A549 (cell line): Measurements from ENCODE around the gene MAML3. TPM values are rescaled to one million over a fixed set of nuclear protein-coding genes. Genes with fewer than 3 reads are reported as not detected.

Experiments
- ATAC-seq, 2 experiments: fragments of 200-7000 bp in 1 of 2; fragments of >200 bp in 1 of 2; cut with Nextera tagmentation in 1 of 2; cut with Tn5 transposase in 1 of 2; 3 replicates each; pipeline versions ENCODE4 v1.8.0 to v1.9.1; 2018 to 2020; ENCODE audit warnings: mild to moderate bottlenecking in 1 of 2, moderate library complexity in 1 of 2
- CTCF ChIA-PET: fragments of 300-600 bp; sonication (Branson Sonifier 250); formaldehyde crosslinking; extraction: SDS; loops from one replicate; lab custom pipeline; 2021; ENCODE audit warnings: antibody characterized with exemption, inconsistent platforms; lab: Yijun Ruan, JAX
- POLR2A ChIA-PET: fragments of 350-600 bp; formaldehyde crosslinking; extraction: SDS; loops from one replicate; lab custom pipeline; 2021; ENCODE audit warnings: antibody characterized with exemption, inconsistent platforms; lab: Yijun Ruan, JAX
- DNase-seq, 2 experiments: peaks; one replicate each; pipeline versions ENCODE4 v3.0.0 to v3.0.0-alpha.2; 2011 to 2016; ENCODE audit warnings: low read depth in 1 of 2, low spot score in 1 of 2
- FAIRE-seq: peaks from 2 replicates; lab custom pipeline; 2011; peaks lifted over from hg19 to GRCh38; lab: Jason Lieb, UNC
- H3K27ac ChIP-seq, 2 experiments: fragments of >200 bp; sonication (Bioruptor Twin); formaldehyde crosslinking; 3 replicates each; pipeline ENCODE4 v1.5.1; 2016 to 2017
- H3K4me1 ChIP-seq: fragments of >200 bp; sonication (Bioruptor Twin); formaldehyde crosslinking; 3 replicates; pipeline ENCODE4 v1.6.1; 2016
- H3K4me2 ChIP-seq: fragments of >200 bp; sonication (Bioruptor Twin); formaldehyde crosslinking; 3 replicates; pipeline ENCODE4 v1.6.1; 2016
- H3K4me3 ChIP-seq: fragments of >200 bp; sonication (Bioruptor Twin); formaldehyde crosslinking; 3 replicates; pipeline ENCODE4 v1.5.1; 2016
- H3K9me3 ChIP-seq: fragments of >200 bp; sonication (Bioruptor Twin); formaldehyde crosslinking; 3 replicates; pipeline ENCODE4 v1.6.1; 2016
- ATOH8 ChIP-seq: fragments of 250-450 bp; sonication (Bioruptor Pico); IDR thresholded peaks from 2 replicates; pipeline ENCODE4 v1.5.0; 2020; ENCODE audit warnings: low read depth, mild to moderate bottlenecking, moderate library complexity
- BCL3 ChIP-seq: fragments of >200 bp; sonication (Bioruptor Twin); formaldehyde crosslinking; IDR thresholded peaks from 3 replicates; pipeline ENCODE4 v1.6.1; 2016
- EHF ChIP-seq: fragments of 250-450 bp; sonication (Bioruptor Pico); IDR thresholded peaks from 2 replicates; pipeline ENCODE4 v1.5.0; 2020; ENCODE audit warnings: mild to moderate bottlenecking
- FOSB ChIP-seq: fragments of 250-450 bp; sonication (Bioruptor Pico); IDR thresholded peaks from 2 replicates; pipeline ENCODE4 v1.5.0; 2020; ENCODE audit warnings: mild to moderate bottlenecking, moderate library complexity
- FOSL2 ChIP-seq, 2 experiments: fragments of 450-650 bp in 1 of 2; fragments of >200 bp in 1 of 2; sonication (Bioruptor Twin) in 1 of 2; formaldehyde crosslinking; IDR thresholded peaks; 2 replicates each; pipeline versions ENCODE4 v1.5.0 to v1.6.1; 2016 to 2020; ENCODE audit warnings: mild to moderate bottlenecking in 1 of 2, moderate library complexity in 1 of 2
- FOXS1 ChIP-seq: fragments of 250-450 bp; sonication (Bioruptor Pico); IDR thresholded peaks from 2 replicates; pipeline ENCODE4 v1.5.0; 2020; ENCODE audit warnings: mild to moderate bottlenecking, moderate library complexity
- GATA3 ChIP-seq: IDR thresholded peaks from 2 replicates; pipeline ENCODE4 v1.6.1; 2012; ENCODE audit warnings: borderline replicate concordance
- HEYL ChIP-seq: fragments of 250-450 bp; sonication (Bioruptor Pico); IDR thresholded peaks from 2 replicates; pipeline ENCODE4 v1.8.0; 2021; ENCODE audit warnings: mild to moderate bottlenecking, moderate library complexity
- HOXB13 ChIP-seq: fragments of 250-450 bp; sonication (Bioruptor Pico); IDR thresholded peaks from 2 replicates; pipeline ENCODE4 v1.5.0; 2020; ENCODE audit warnings: low read depth, mild to moderate bottlenecking, moderate library complexity
- JUNB ChIP-seq: fragments of >200 bp; sonication (Bioruptor Twin); formaldehyde crosslinking; IDR thresholded peaks from 2 replicates; pipeline ENCODE4 v1.6.1; 2016
- KDM1A ChIP-seq: fragments of 200-600 bp; sonication (generic); IDR thresholded peaks from 2 replicates; pipeline ENCODE4 v1.6.1; 2016; ENCODE audit warnings: low read depth, mild to moderate bottlenecking
- MAX ChIP-seq: IDR thresholded peaks from 2 replicates; pipeline ENCODE4 v1.6.1; 2012
- MAZ ChIP-seq: fragments of 150-350 bp; IDR thresholded peaks from 2 replicates; pipeline ENCODE4 v1.6.1; 2014; ENCODE audit warnings: antibody characterized with exemption, low read depth, low read length, borderline replicate concordance
- NPAS2 ChIP-seq: fragments of 250-450 bp; sonication (Bioruptor Pico); IDR thresholded peaks from 2 replicates; pipeline ENCODE4 v1.8.0; 2022; ENCODE audit warnings: mild to moderate bottlenecking, moderate library complexity, borderline replicate concordance
- POLR2A ChIP-seq: IDR thresholded peaks from 2 replicates; pipeline ENCODE4 v1.6.1; 2012; ENCODE audit warnings: mild to moderate bottlenecking, low read length
- RARB ChIP-seq: fragments of 250-450 bp; sonication (Bioruptor Pico); IDR thresholded peaks from 2 replicates; pipeline ENCODE4 v1.8.0; 2021; ENCODE audit warnings: mild to moderate bottlenecking, moderate library complexity
- REST ChIP-seq: fragments of 200-600 bp; sonication (generic); IDR thresholded peaks from 2 replicates; pipeline ENCODE4 v1.6.1; 2016; ENCODE audit warnings: antibody characterized with exemption, mild to moderate bottlenecking, moderate library complexity
- RNF2 ChIP-seq: fragments of 200-600 bp; sonication (generic); IDR thresholded peaks from 2 replicates; pipeline ENCODE4 v1.6.1; 2016; ENCODE audit warnings: low read depth, mild to moderate bottlenecking, antibody characterized with exemption, moderate library complexity, borderline replicate concordance
- TP53 ChIP-seq: fragments of 250-450 bp; sonication (Bioruptor Pico); IDR thresholded peaks from 2 replicates; pipeline ENCODE4 v1.5.0; 2021; ENCODE audit warnings: mild to moderate bottlenecking, moderate library complexity
- ZC3H11A ChIP-seq: fragments of 450-650 bp; IDR thresholded peaks from 2 replicates; pipeline ENCODE4 v1.6.1; 2014; ENCODE audit warnings: antibody characterized with exemption, mild to moderate bottlenecking
- ZSCAN20 ChIP-seq: fragments of 250-450 bp; sonication (Bioruptor Pico); IDR thresholded peaks from 2 replicates; pipeline ENCODE4 v1.8.0; 2022; ENCODE audit warnings: mild to moderate bottlenecking, moderate library complexity
- WGBS: methylation state at CpG from one replicate; pipeline ENCODE4 v1.1.6; 2017; ENCODE audit errors: missing lambda C conversion rate; 5-methylcytosine and 5-hydroxymethylcytosine counted together
- polyA plus RNA-seq, 4 experiments: library from polyadenylated mRNA; depleted of rRNA in 3 of 4; stranded (reverse); fragments of >200 nt; fragmentation: RNase III in 1 of 4; extraction: RNeasy Plus Mini Kit Qiagen cat#74134 plus additional on column Dnase treatment in 1 of 4; gene quantifications; 2 replicates in 3 of 4; 3 replicates in 1 of 4; pipeline ENCODE4 v1.2.3, GENCODE V29; 2011 to 2017

Gene MAML3
- polyA plus RNA-seq, 2 of the 4 experiments (the other 2 are of a cell fraction), result 9.0 to 22.2 TPM

- TF ChIP-seq ZSCAN20 (CRISPR knock-in tag), result no peak
- no peak for TF ChIP-seq EHF (CRISPR knock-in tag)
- TF ChIP-seq TP53 (CRISPR knock-in tag), result no peak
- TF ChIP-seq POLR2A, result no peak
Observed at GRCh38 chr4:139843641-139844040, 310.3 kb downstream of the MAML3 start (continued).

GRCh38 chr4:139841464-139842195 is 312.4 kb downstream of the MAML3 start:
- FAIRE-seq (no peak), ATAC-seq (no peak), DNase-seq (no peak)
- TF ChIP-seq MAX, result no peak
- TF ChIP-seq HEYL, result no peak
- Histone ChIP-seq H3K9me3 (no peaks in the 10 kb centered on the region), H3K4me1 (peaks cover 15% of the 10 kb centered on the region), H3K4me2 (no peak overlapping the region), H3K4me3 (no peak overlapping the region), H3K27ac (no peak overlapping the region)
- ChIA-PET POLR2A (no interaction called here), CTCF (no interaction called here)
- 81% methylated on average over 10 of the region's 10 CpGs for WGBS

- CTCF ChIA-PET, result interaction anchor here (0.9 kb wide), 1 partner anchor 413 kb away, joined by 3 read pairs; no protein-coding TSS in a partner anchor
- Histone ChIP-seq H3K27ac (no peak overlapping the region), H3K4me1 (peaks cover 11% of the 10 kb centered on the region), H3K4me2 (no peak overlapping the region), H3K9me3 (no peaks in the 10 kb centered on the region), H3K4me3 (no peak overlapping the region)
- TF ChIP-seq BCL3 (no peak), FOXS1 (CRISPR knock-in tag) (no peak), JUNB (no peak), REST (no peak), MAZ (no peak), KDM1A (no peak), NPAS2 (CRISPR knock-in tag) (no peak), ZC3H11A (no peak)
- DNase-seq (no peak), ATAC-seq (no peak), FAIRE-seq (no peak)
- WGBS, result 100% methylated on average over 1 of the region's 2 CpGs
- POLR2A ChIA-PET, result no interaction called here
Observed at GRCh38 chr4:139840773-139841172, 313.2 kb downstream of the MAML3 start.

GRCh38 chr4:139839403-139840031 is 314.5 kb downstream of the MAML3 start:
- POLR2A ChIA-PET, result no interaction called here
- Histone ChIP-seq H3K4me1 (peaks cover 7% of the 10 kb centered on the region; the same call in 2 of the 3 replicates), H3K9me3 (no peaks in the 10 kb centered on the region), H3K4me2 (no peak overlapping the region), H3K27ac (no peak overlapping the region), H3K4me3 (no peak overlapping the region)
- no peak for TF ChIP-seq FOSB (CRISPR knock-in tag)
- no peak for TF ChIP-seq RARB (CRISPR knock-in tag)
- TF ChIP-seq ATOH8 (CRISPR knock-in tag), result no peak
- no peak for TF ChIP-seq HOXB13 (CRISPR knock-in tag)
- TF ChIP-seq RNF2, result no peak
- no peak for TF ChIP-seq FOSL2 (IDR thresholded peaks at IDR 0.05)
- TF ChIP-seq FOSL2 (CRISPR knock-in tag; IDR thresholded peaks at IDR 0.05), result no peak
- no peak for TF ChIP-seq MAZ
- no peak for TF ChIP-seq GATA3
- CTCF ChIA-PET, result no interaction called here
- ATAC-seq (no peak), FAIRE-seq (no peak), DNase-seq (no peak)
- 92% methylated on average over 6 of the region's 6 CpGs for WGBS
